Liver (tissue), 9 donors: ENCODE measurements around the gene PYGB. TPM values are rescaled to one million over a fixed set of nuclear protein-coding genes. Genes with fewer than 3 reads are reported as not detected.

Source experiments
- DNase-seq: peaks from one replicate; pipeline ENCODE4 v3.0.0-alpha.2; 2017; ENCODE audit warnings: low spot score
- H3K27ac ChIP-seq, 2 donors: one replicate each; pipeline ENCODE4 v1.7.0; 2013; ENCODE audit warnings: inconsistent platforms in 2 of 2, low read length in 2 of 2, control low read depth in 1 of 2, low read depth in 1 of 2, mild to moderate bottlenecking in 1 of 2
- H3K27me3 ChIP-seq, 4 donors: one replicate each; pipeline versions ENCODE4 v1.6.1 to v1.7.0; 2013; ENCODE audit warnings: low read length in 3 of 4, inconsistent platforms in 1 of 4, mild to moderate bottlenecking in 1 of 4, moderate library complexity in 1 of 4; ENCODE audit not compliant: control insufficient read depth in 4 of 4, insufficient read depth in 4 of 4
- H3K36me3 ChIP-seq, 4 donors: one replicate each; pipeline versions ENCODE4 v1.6.1 to v1.7.0; 2013; ENCODE audit warnings: low read length in 3 of 4, mild to moderate bottlenecking in 3 of 4, low read depth in 1 of 4, moderate library complexity in 1 of 4; ENCODE audit not compliant: control insufficient read depth in 4 of 4, insufficient read depth in 3 of 4
- H3K4me1 ChIP-seq, 4 donors: one replicate each; pipeline versions ENCODE4 v1.6.1 to v1.7.0; 2013; ENCODE audit warnings: low read length in 3 of 4, mild to moderate bottlenecking in 3 of 4, moderate library complexity in 1 of 4; ENCODE audit not compliant: control insufficient read depth in 4 of 4, insufficient read depth in 4 of 4
- H3K4me3 ChIP-seq, 3 donors: one replicate each; pipeline versions ENCODE4 v1.6.1 to v1.7.0; 2013; ENCODE audit warnings: low read length in 3 of 3, control low read depth in 1 of 3, low read depth in 1 of 3, mild to moderate bottlenecking in 1 of 3
- H3K9ac ChIP-seq, 2 donors: one replicate each; pipeline ENCODE4 v1.7.0; 2013; ENCODE audit warnings: low read length in 2 of 2, mild to moderate bottlenecking in 2 of 2, moderate library complexity in 2 of 2, control low read depth in 1 of 2, low read depth in 1 of 2
- H3K9me3 ChIP-seq, 4 donors: one replicate each; pipeline versions ENCODE4 v1.6.1 to v1.7.0; 2013; ENCODE audit warnings: low read length in 3 of 4; ENCODE audit not compliant: control insufficient read depth in 4 of 4
- EGR1 ChIP-seq, 2 donors: IDR thresholded peaks; 2 replicates each; pipeline ENCODE4 v1.6.1; 2016 to 2018; ENCODE audit warnings: antibody characterized with exemption in 2 of 2, low read depth in 2 of 2
- FOXA1 ChIP-seq: IDR thresholded peaks from 2 replicates; pipeline ENCODE4 v1.6.1; 2016; ENCODE audit warnings: antibody characterized with exemption
- FOXA2 ChIP-seq: IDR thresholded peaks from 2 replicates; pipeline ENCODE4 v1.6.1; 2016; ENCODE audit warnings: antibody characterized with exemption
- GABPA ChIP-seq, 2 donors: IDR thresholded peaks in 1 of 2; conservative IDR thresholded peaks in 1 of 2; 2 replicates each; pipeline ENCODE4 v1.6.1; 2016; ENCODE audit warnings: antibody characterized with exemption in 2 of 2, mild to moderate bottlenecking in 1 of 2, moderate library complexity in 1 of 2
- HNF4A ChIP-seq, 2 donors: conservative IDR thresholded peaks; 2 replicates each; pipeline ENCODE4 v1.6.1; 2016; ENCODE audit warnings: antibody characterized with exemption in 2 of 2, mild to moderate bottlenecking in 2 of 2
- JUND ChIP-seq, 2 donors: IDR thresholded peaks; 2 replicates each; pipeline ENCODE4 v1.6.1; 2016; ENCODE audit warnings: antibody characterized with exemption in 2 of 2
- MAX ChIP-seq: IDR thresholded peaks from 2 replicates; pipeline ENCODE4 v1.6.1; 2016; ENCODE audit warnings: antibody characterized with exemption
- NR2F2 ChIP-seq: IDR thresholded peaks from 2 replicates; pipeline ENCODE4 v1.6.1; 2016; ENCODE audit warnings: antibody characterized with exemption
- RAD21 ChIP-seq, 2 donors: IDR thresholded peaks; 2 replicates each; pipeline ENCODE4 v1.6.1; 2016; ENCODE audit warnings: antibody characterized with exemption in 2 of 2, mild to moderate bottlenecking in 2 of 2
- REST ChIP-seq: IDR thresholded peaks from 2 replicates; pipeline ENCODE4 v1.6.1; 2016; ENCODE audit warnings: antibody characterized with exemption, mild to moderate bottlenecking
- SP1 ChIP-seq: IDR thresholded peaks from 2 replicates; pipeline ENCODE4 v1.6.1; 2018; ENCODE audit warnings: antibody characterized with exemption, mild to moderate bottlenecking
- TAF1 ChIP-seq: conservative IDR thresholded peaks from 2 replicates; pipeline ENCODE4 v1.6.1; 2016; ENCODE audit warnings: antibody characterized with exemption, mild to moderate bottlenecking
- YY1 ChIP-seq: IDR thresholded peaks from 2 replicates; pipeline ENCODE4 v1.6.1; 2016; ENCODE audit warnings: antibody characterized with exemption, mild to moderate bottlenecking
- WGBS: extraction: QIAGEN DNeasy Blood & Tissue Kit; methylation state at CpG from one replicate; pipeline ENCODE4 v1.1.7; 2013; 5-methylcytosine and 5-hydroxymethylcytosine counted together
- polyA plus RNA-seq, 2 donors: library from polyadenylated mRNA; stranded (reverse) in 1 of 2; unstranded in 1 of 2; fragments of 200-250 nt in 1 of 2; fragments of >200 nt in 1 of 2; fragmentation: Nextera tagmentation in 1 of 2; extraction: Ambion mirVana in 1 of 2; gene quantifications; one replicate each; pipeline versions ENCODE4 v1.2.1 to v1.2.3, GENCODE V29; 2013 to 2015
- total RNA-seq, 2 donors: library from RNA; depleted of rRNA; stranded (reverse); fragments of >200 nt; gene quantifications; one replicate each; pipeline ENCODE4 v1.2.3, GENCODE V29; 2014
- TF ChIP-seq, protein P1 (sequence below): IDR thresholded peaks from 2 replicates; pipeline ENCODE4 v1.6.1; 2016; ENCODE audit warnings: antibody characterized with exemption
- donor health status: healthy.
- donor health status: healthy.
- donor health status: healthy.
- donor health status: healthy.
- donor health status: healthy.

Gene PYGB
- total and polyA plus RNA-seq, 4 donors, result 3.6 to 11.7 (median 9.8) TPM

DNA sequence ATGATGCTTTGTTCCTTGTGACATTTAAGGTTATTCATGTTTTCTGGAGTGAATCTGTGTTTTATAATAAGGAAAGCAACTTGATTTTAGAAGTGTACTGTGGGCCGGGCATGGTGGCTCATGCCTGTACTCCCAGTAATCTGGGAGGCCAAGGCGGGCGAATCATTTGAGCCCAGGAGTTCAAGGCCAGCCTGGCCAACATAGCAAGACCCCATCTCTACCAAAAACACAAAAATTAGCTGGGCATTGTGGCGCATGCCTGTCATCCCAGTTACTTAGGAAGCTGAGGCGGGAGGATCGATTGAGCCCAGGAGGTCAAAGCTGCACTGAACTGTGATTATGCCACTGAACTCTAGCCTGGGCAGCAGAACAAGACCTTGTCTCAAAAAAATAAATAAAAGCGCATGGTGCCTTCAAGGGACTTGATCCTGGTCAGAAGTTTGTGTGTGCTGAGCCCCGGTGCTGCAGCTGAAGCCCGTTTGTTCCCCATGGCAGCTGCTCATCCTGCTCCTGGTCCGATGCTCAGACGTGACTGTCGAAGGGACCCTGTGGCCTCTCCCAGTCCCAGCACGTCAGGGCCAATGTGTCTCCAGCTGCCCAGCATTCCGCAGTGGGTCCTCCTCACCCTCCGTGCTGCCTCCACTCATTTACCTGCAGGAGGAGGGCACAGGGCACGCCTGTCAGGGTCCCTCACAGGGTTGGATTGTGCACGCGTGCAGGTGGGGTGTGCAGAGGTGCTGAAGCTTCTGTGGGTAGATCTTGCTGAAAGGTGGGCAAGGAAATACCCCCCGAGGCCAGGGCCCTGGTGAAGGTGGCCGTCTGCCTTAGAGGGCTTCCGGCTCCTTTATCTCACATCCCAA, 34.1 kb upstream of the PYGB start:
- DNase-seq, result no peak
- TF ChIP-seq, protein P1, sequence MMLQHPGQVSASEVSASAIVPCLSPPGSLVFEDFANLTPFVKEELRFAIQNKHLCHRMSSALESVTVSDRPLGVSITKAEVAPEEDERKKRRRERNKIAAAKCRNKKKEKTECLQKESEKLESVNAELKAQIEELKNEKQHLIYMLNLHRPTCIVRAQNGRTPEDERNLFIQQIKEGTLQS, result no peak
- TF ChIP-seq GABPA (IDR thresholded peaks at IDR 0.05 in 1 of 2, conservative IDR thresholded peaks at IDR 0.05 in 1 of 2), result no peak
- TF ChIP-seq FOXA1, result no peak
- no peak for TF ChIP-seq HNF4A (conservative IDR thresholded peaks at IDR 0.05)
- no peak for TF ChIP-seq TAF1
- TF ChIP-seq RAD21 (IDR thresholded peaks at IDR 0.05), result no peak
- no peak for TF ChIP-seq YY1
- no peak for TF ChIP-seq MAX
- TF ChIP-seq NR2F2, result no peak
- TF ChIP-seq REST, result no peak
- TF ChIP-seq SP1, result no peak
- Histone ChIP-seq H3K4me3 (no peak overlapping the region), H3K9ac (no peak overlapping the region), H3K4me1 (peaks cover 0 to 6% (median 1%) of the 10 kb centered on the region in 4 donors), H3K27me3 (no peaks in the 10 kb centered on the region), H3K27ac (no peak overlapping the region), H3K36me3 (peaks cover 8 to 57% (median 17%) of the 10 kb centered on the region in 4 donors), H3K9me3 (no peaks in the 10 kb centered on the region)
- WGBS, result 91% methylated on average over 21 of the region's 21 CpGs

DNA sequence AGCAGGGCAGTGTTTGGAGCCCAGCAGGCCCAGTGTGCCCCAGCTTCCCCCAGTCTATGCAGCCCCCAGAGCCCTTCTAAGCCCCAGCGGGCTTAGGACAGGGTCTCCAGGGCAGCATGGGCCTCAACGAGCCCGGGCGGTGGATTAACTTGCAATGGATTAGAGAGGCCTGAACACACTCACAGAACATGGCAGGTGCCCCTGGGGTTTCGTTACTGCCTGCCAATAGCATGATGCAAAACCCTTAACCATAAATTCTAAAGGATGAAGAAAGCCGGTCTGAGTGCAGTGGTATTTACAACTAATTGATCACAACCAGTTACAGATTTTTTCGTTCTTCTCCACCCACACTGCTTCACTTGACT, 33.5 kb upstream of the PYGB start:
- H3K4me3 ChIP-seq, result no peak overlapping the region
- DNase-seq, result no peak
- H3K4me1 ChIP-seq, result peaks cover 0 to 6% (median 1%) of the 10 kb centered on the region in 4 donors
- 92% methylated on average over 7 of the region's 7 CpGs for WGBS
- TF ChIP-seq JUND (IDR thresholded peaks at IDR 0.05) (no peak), EGR1 (IDR thresholded peaks at IDR 0.05; ENCODE audit: low read depth in 2 of 2) (no peak), HNF4A (conservative IDR thresholded peaks at IDR 0.05) (no peak), MAX (no peak), TAF1 (no peak), REST (no peak), RAD21 (IDR thresholded peaks at IDR 0.05) (no peak), YY1 (no peak), SP1 (no peak), FOXA2 (no peak)
- TF ChIP-seq, protein P1, result no peak
- H3K27me3 ChIP-seq, result no peaks in the 10 kb centered on the region
- H3K9ac ChIP-seq, result no peak overlapping the region
- no peaks in the 10 kb centered on the region for H3K9me3 ChIP-seq
- peaks cover 8 to 58% (median 17%) of the 10 kb centered on the region in 4 donors for H3K36me3 ChIP-seq
- H3K27ac ChIP-seq, result no peak overlapping the region
